ENCODE measurements around the gene BCR. TPM values are rescaled to one million over a fixed set of nuclear protein-coding genes. Genes with fewer than 3 reads are reported as not detected.

BCR gene
- total RNA-seq, 1 experiment from 2014 or later, result 27.0 TPM

- no peak overlapping the region for H3K4me3 ChIP-seq
- peaks cover 21% of the 10 kb centered on the region for H3K4me1 ChIP-seq (replicated peaks)
- H3K36me3 ChIP-seq, result no peaks in the 10 kb centered on the region
- DNase-seq (ENCODE audit: low read depth in 1 of 2, low spot score in 2 of 2), result no peak
- no peak overlapping the region for H3K27ac ChIP-seq
- no peaks in the 10 kb centered on the region for H3K27me3 ChIP-seq (replicated peaks)
- peaks cover 15% of the 10 kb centered on the region for H3K9me3 ChIP-seq (replicated peaks)
These were observed 4.3 kb upstream of the BCR start for GRCh38 chr22:23175817-23176644.

GRCh38 chr22:23176645-23177027, 3.7 kb upstream of the BCR start:
- H3K27me3 ChIP-seq (replicated peaks), result no peaks in the 10 kb centered on the region
- H3K4me3 ChIP-seq, result no peak overlapping the region
- peaks cover 15% of the 10 kb centered on the region for H3K9me3 ChIP-seq (replicated peaks)
- no peak overlapping the region for H3K27ac ChIP-seq
- DNase-seq (ENCODE audit: low read depth in 1 of 2, low spot score in 2 of 2), result no peak
- peaks cover 27% of the 10 kb centered on the region for H3K4me1 ChIP-seq (replicated peaks)
- peaks cover 5% of the 10 kb centered on the region for H3K36me3 ChIP-seq

- no peak overlapping the region for H3K4me3 ChIP-seq
- no peak overlapping the region for H3K27ac ChIP-seq
- no peak for DNase-seq (ENCODE audit: low read depth in 1 of 2, low spot score in 2 of 2)
- H3K9me3 ChIP-seq (replicated peaks), result peaks cover 15% of the 10 kb centered on the region
- no peaks in the 10 kb centered on the region for H3K27me3 ChIP-seq (replicated peaks)
- peaks cover 11% of the 10 kb centered on the region for H3K36me3 ChIP-seq
- H3K4me1 ChIP-seq (replicated peaks), result peaks cover 32% of the 10 kb centered on the region
These were observed 3.1 kb upstream of the BCR start for GRCh38 chr22:23177197-23177596.

- no peaks in the 10 kb centered on the region for H3K27me3 ChIP-seq (replicated peaks)
These were observed 1.6 kb upstream of the BCR start for GRCh38 chr22:23178512-23179254.

GRCh38 chr22:23179381-23180299, 669 bp upstream of the BCR start:
- Histone ChIP-seq H3K27me3 (replicated peaks) (no peaks in the 10 kb centered on the region), H3K9me3 (replicated peaks) (peaks cover 15% of the 10 kb centered on the region), H3K4me1 (replicated peaks) (peaks cover 50% of the 10 kb centered on the region), H3K36me3 (peaks cover 28% of the 10 kb centered on the region), H3K4me3 (peak overlapping the region; percentile 76), H3K27ac (peak overlapping the region; percentile 14; the same call in 1 of the 2 replicates)
- DNase-seq (ENCODE audit: low read depth in 1 of 2, low spot score in 2 of 2), result peak in 1 of 2 experiments; percentile 33

More at GRCh38 chr22:23178512-23179254, 1.6 kb upstream of the BCR start:
- Histone ChIP-seq H3K4me1 (replicated peaks) (peaks cover 47% of the 10 kb centered on the region), H3K4me3 (no peak overlapping the region), H3K36me3 (peaks cover 24% of the 10 kb centered on the region), H3K9me3 (replicated peaks) (peaks cover 15% of the 10 kb centered on the region), H3K27ac (no peak overlapping the region)
- peak; percentile 58 to 67 for DNase-seq (ENCODE audit: low read depth in 1 of 2, low spot score in 2 of 2)

- H3K4me1 ChIP-seq (replicated peaks), result peaks cover 50% of the 10 kb centered on the region
- DNase-seq (ENCODE audit: low read depth in 1 of 2, low spot score in 2 of 2), result no peak
- peaks cover 31% of the 10 kb centered on the region for H3K36me3 ChIP-seq
- peak overlapping the region; percentile 76 for H3K4me3 ChIP-seq
- peaks cover 8% of the 10 kb centered on the region for H3K9me3 ChIP-seq (replicated peaks)
- no peaks in the 10 kb centered on the region for H3K27me3 ChIP-seq (replicated peaks)
- no peak overlapping the region for H3K27ac ChIP-seq
These were observed 798 bp downstream of the BCR start for GRCh38 chr22:23180893-23181720.

- peaks cover under 1% of the 10 kb centered on the region for H3K9me3 ChIP-seq (replicated peaks)
- no peaks in the 10 kb centered on the region for H3K27me3 ChIP-seq (replicated peaks)
- no peak overlapping the region for H3K27ac ChIP-seq
- peak overlapping the region; percentile 76 for H3K4me3 ChIP-seq
- H3K36me3 ChIP-seq, result peaks cover 35% of the 10 kb centered on the region
- peaks cover 50% of the 10 kb centered on the region for H3K4me1 ChIP-seq (replicated peaks)
- no peak for DNase-seq (ENCODE audit: low read depth in 1 of 2, low spot score in 2 of 2)
These were observed 1.5 kb downstream of the BCR start for GRCh38 chr22:23181721-23182308.

GRCh38 chr22:23182309-23183060, 2.2 kb downstream of the BCR start:
- Histone ChIP-seq H3K27ac (no peak overlapping the region), H3K9me3 (replicated peaks) (no peaks in the 10 kb centered on the region; the same call in 1 of the 2 replicates)
- no peak for DNase-seq (ENCODE audit: low read depth in 1 of 2, low spot score in 2 of 2)

GRCh38 chr22:23183061-23183698, 2.9 kb downstream of the BCR start:
- DNase-seq (ENCODE audit: low read depth in 1 of 2, low spot score in 2 of 2), result peak in 1 of 2 experiments; percentile 69
- peaks cover 40% of the 10 kb centered on the region for H3K36me3 ChIP-seq
- no peak overlapping the region for H3K27ac ChIP-seq
- H3K4me3 ChIP-seq, result peak overlapping the region; percentile 76
- peaks cover 58% of the 10 kb centered on the region for H3K4me1 ChIP-seq (replicated peaks)
- no peaks in the 10 kb centered on the region; the same call in 1 of the 2 replicates for H3K9me3 ChIP-seq (replicated peaks)
- H3K27me3 ChIP-seq (replicated peaks), result no peaks in the 10 kb centered on the region

More at GRCh38 chr22:23182309-23183060, 2.2 kb downstream of the BCR start:
- Histone ChIP-seq H3K4me1 (replicated peaks) (peaks cover 51% of the 10 kb centered on the region), H3K4me3 (peak overlapping the region; percentile 76), H3K27me3 (replicated peaks) (no peaks in the 10 kb centered on the region), H3K36me3 (peaks cover 35% of the 10 kb centered on the region)

- Histone ChIP-seq H3K4me1 (replicated peaks) (peaks cover 53% of the 10 kb centered on the region), H3K9me3 (replicated peaks) (no peaks in the 10 kb centered on the region; the same call in 1 of the 2 replicates), H3K27me3 (replicated peaks) (no peaks in the 10 kb centered on the region), H3K27ac (no peak overlapping the region), H3K36me3 (peaks cover 43% of the 10 kb centered on the region), H3K4me3 (no peak overlapping the region)
- no peak for DNase-seq (ENCODE audit: low read depth in 1 of 2, low spot score in 2 of 2)
These were observed 3.9 kb downstream of the BCR start for GRCh38 chr22:23184100-23184763.

- H3K4me1 ChIP-seq (replicated peaks), result peaks cover 48% of the 10 kb centered on the region
- no peaks in the 10 kb centered on the region; the same call in 1 of the 2 replicates for H3K9me3 ChIP-seq (replicated peaks)
- no peak overlapping the region for H3K27ac ChIP-seq
- H3K27me3 ChIP-seq (replicated peaks), result no peaks in the 10 kb centered on the region
- H3K36me3 ChIP-seq, result peaks cover 48% of the 10 kb centered on the region
- no peak for DNase-seq (ENCODE audit: low read depth in 1 of 2, low spot score in 2 of 2)
- no peak overlapping the region for H3K4me3 ChIP-seq
These were observed 4.4 kb downstream of the BCR start for GRCh38 chr22:23184764-23185113.

Measured in SJSA1 (cell line).